SK-N-SH (cell line): ENCODE results near the gene PHF21A. TPM values are rescaled to one million over a fixed set of nuclear protein-coding genes. Genes with fewer than 3 reads are reported as not detected.

Source experiments
- CTCF ChIA-PET: fragments of 300-600, 350-600 bp; formaldehyde crosslinking; extraction: SDS; loops from one replicate; lab custom pipeline; 2021; lab: Yijun Ruan, JAX
- POLR2A ChIA-PET: fragments of 350-600 bp; sonication (Branson Sonifier 250); formaldehyde crosslinking; extraction: SDS; loops from one replicate; lab custom pipeline; 2020; ENCODE audit warnings: antibody characterized with exemption, inconsistent platforms; lab: Yijun Ruan, JAX
- DNase-seq: peaks from one replicate; pipeline ENCODE4 v3.0.0; 2012
- H2AFZ ChIP-seq: fragments of 200-600 bp; sonication (generic); 2 replicates; pipeline ENCODE4 v1.8.1; 2016; ENCODE audit warnings: antibody characterized with exemption, mild to moderate bottlenecking, low read depth
- H3F3A ChIP-seq: fragments of 200-600 bp; sonication (generic); replicated peaks from 2 replicates; pipeline ENCODE3; 2016; ENCODE audit warnings: antibody characterized with exemption, mild to moderate bottlenecking; ENCODE audit not compliant: insufficient read depth
- H3K27ac ChIP-seq, 2 experiments: fragments of 200-500 bp in 1 of 2; fragments of 200-600 bp in 1 of 2; sonication (Bioruptor generic) in 1 of 2; sonication (generic), shearing (Covaris generic) in 1 of 2; 2 replicates each; pipeline versions ENCODE4 v1.5.1 to v1.6.1; 2014 to 2016; ENCODE audit warnings: low read depth in 2 of 2, inconsistent platforms in 1 of 2, low read length in 1 of 2, mild to moderate bottlenecking in 1 of 2, mixed read lengths in 1 of 2
- H3K27me3 ChIP-seq: fragments of 200-600 bp; sonication (generic), shearing (Covaris generic); 2 replicates; pipeline ENCODE4 v1.6.1; 2016; ENCODE audit warnings: mixed run types; ENCODE audit not compliant: insufficient read depth
- H3K36me3 ChIP-seq, 2 experiments: fragments of 200-500 bp in 1 of 2; fragments of 200-600 bp in 1 of 2; sonication (Bioruptor generic) in 1 of 2; sonication (generic) in 1 of 2; replicated peaks in 1 of 2; 2 replicates each; pipeline versions ENCODE3 to v1.5.1; 2014 to 2016; ENCODE audit warnings: low read length in 1 of 2, mild to moderate bottlenecking in 1 of 2; ENCODE audit not compliant: insufficient read depth in 2 of 2, control insufficient read depth in 1 of 2
- H3K4me1 ChIP-seq, 2 experiments: fragments of 200-500 bp in 1 of 2; fragments of 200-600 bp in 1 of 2; sonication (Bioruptor generic) in 1 of 2; sonication (generic), shearing (Covaris generic) in 1 of 2; 2 replicates each; pipeline versions ENCODE4 v1.5.1 to v1.6.1; 2014 to 2016; ENCODE audit warnings: low read depth in 1 of 2, low read length in 1 of 2, mixed run types in 1 of 2; ENCODE audit not compliant: insufficient read depth in 2 of 2, control insufficient read depth in 1 of 2
- H3K4me2 ChIP-seq: fragments of 200-600 bp; sonication (generic), shearing (Covaris generic); 2 replicates; pipeline ENCODE4 v1.6.1; 2017; ENCODE audit warnings: mixed run types
- H3K4me3 ChIP-seq, 2 experiments: fragments of 200-500 bp in 1 of 2; fragments of 200-600 bp in 1 of 2; sonication (Bioruptor generic) in 1 of 2; sonication (generic), shearing (Covaris generic) in 1 of 2; 2 replicates each; pipeline versions ENCODE4 v1.5.1 to v1.8.1; 2014 to 2016; ENCODE audit warnings: low read depth in 2 of 2, inconsistent platforms in 1 of 2, low read length in 1 of 2, mild to moderate bottlenecking in 1 of 2, mixed read lengths in 1 of 2, moderate library complexity in 1 of 2
- H3K79me2 ChIP-seq: fragments of 200-600 bp; sonication (generic); 2 replicates; pipeline ENCODE4 v1.8.1; 2017; ENCODE audit warnings: mild to moderate bottlenecking; ENCODE audit not compliant: insufficient read depth
- H3K9ac ChIP-seq: fragments of 200-600 bp; sonication (generic); 2 replicates; pipeline ENCODE4 v1.6.1; 2017; ENCODE audit warnings: mixed run types
- H3K9me2 ChIP-seq: fragments of 200-600 bp; sonication (generic); 2 replicates; pipeline ENCODE4 v1.6.1; 2017; ENCODE audit warnings: mixed run types
- H3K9me3 ChIP-seq: fragments of 200-600 bp; sonication (generic); 2 replicates; pipeline ENCODE4 v1.6.1; 2017; ENCODE audit warnings: mixed run types, mild to moderate bottlenecking, moderate library complexity
- H4K20me1 ChIP-seq: fragments of 200-600 bp; sonication (generic); 2 replicates; pipeline ENCODE4 v1.6.1; 2017; ENCODE audit warnings: mild to moderate bottlenecking, mixed run types; ENCODE audit not compliant: insufficient read depth
- CTCF ChIP-seq: fragments of 200-600 bp; sonication (generic); IDR thresholded peaks from 2 replicates; pipeline ENCODE4 v1.6.1; 2017; ENCODE audit warnings: antibody characterized with exemption, mild to moderate bottlenecking, moderate library complexity
- ELF1 ChIP-seq: IDR thresholded peaks from 2 replicates; pipeline ENCODE4 v1.4.0; 2012
- EP300 ChIP-seq, 2 experiments: IDR thresholded peaks; 2 replicates each; pipeline versions ENCODE4 v1.4.0 to v1.6.1; 2012; ENCODE audit warnings: borderline replicate concordance in 1 of 2, low read depth in 1 of 2, low read length in 1 of 2
- EZH2phosphoT487 ChIP-seq: fragments of 200-600 bp; sonication (generic); IDR thresholded peaks from 2 replicates; pipeline ENCODE4 v1.6.1; 2017; ENCODE audit warnings: low read depth, mixed run types, mild to moderate bottlenecking, antibody characterized with exemption, moderate library complexity, borderline replicate concordance
- FOXJ3 ChIP-seq: sonication (generic); formaldehyde crosslinking; IDR thresholded peaks from 2 replicates; pipeline ENCODE4 v1.5.1; 2020; ENCODE audit warnings: mild to moderate bottlenecking, missing genetic modification reagents
- GABPA ChIP-seq: IDR thresholded peaks from 2 replicates; pipeline ENCODE4 v1.4.0; 2012; ENCODE audit warnings: low read depth, mild to moderate bottlenecking
- GATA2 ChIP-seq: sonication (generic); formaldehyde crosslinking; IDR thresholded peaks from 2 replicates; pipeline ENCODE4 v1.5.0; 2020; ENCODE audit warnings: mild to moderate bottlenecking, missing genetic modification reagents
- IRF3 ChIP-seq: fragments of 150-350 bp; IDR thresholded peaks from 2 replicates; pipeline ENCODE4 v1.6.1; 2016; ENCODE audit warnings: mild to moderate bottlenecking, low read depth, low read length
- JUND ChIP-seq: IDR thresholded peaks from 2 replicates; pipeline ENCODE4 v1.4.0; 2012
- NRF1 ChIP-seq: IDR thresholded peaks from 2 replicates; pipeline ENCODE4 v1.6.1; 2012; ENCODE audit warnings: low read depth, mild to moderate bottlenecking, low read length
- PBX3 ChIP-seq: IDR thresholded peaks from 2 replicates; pipeline ENCODE4; 2012
- POLR2AphosphoS5 ChIP-seq: IDR thresholded peaks from 2 replicates; pipeline ENCODE4 v1.6.1; 2012; ENCODE audit warnings: low read depth, low read length
- RAD21 ChIP-seq: IDR thresholded peaks from 2 replicates; pipeline ENCODE4 v1.6.1; 2012; ENCODE audit warnings: mild to moderate bottlenecking, low read length
- REST ChIP-seq: IDR thresholded peaks from 2 replicates; pipeline ENCODE4 v1.6.1; 2012; ENCODE audit warnings: mild to moderate bottlenecking, low read depth, low read length, moderate library complexity
- RFX5 ChIP-seq: IDR thresholded peaks from 2 replicates; pipeline ENCODE4 v1.6.1; 2012; ENCODE audit warnings: mild to moderate bottlenecking, improper control_type of control experiment, low read length
- SIN3A ChIP-seq: IDR thresholded peaks from 2 replicates; pipeline ENCODE4 v1.6.1; 2012; ENCODE audit warnings: low read depth, mild to moderate bottlenecking, low read length, moderate library complexity, borderline replicate concordance
- TAF1 ChIP-seq: IDR thresholded peaks from 2 replicates; pipeline ENCODE4 v1.6.1; 2012; ENCODE audit warnings: low read depth, mild to moderate bottlenecking, low read length, moderate library complexity, borderline replicate concordance
- TEAD4 ChIP-seq: IDR thresholded peaks from 2 replicates; pipeline ENCODE4 v1.4.0; 2012; ENCODE audit warnings: mild to moderate bottlenecking, borderline replicate concordance; ENCODE audit not compliant: insufficient read depth
- YY1 ChIP-seq: IDR thresholded peaks from 2 replicates; pipeline ENCODE4 v1.4.0; 2012; ENCODE audit warnings: low read depth, mild to moderate bottlenecking
- ZBTB33 ChIP-seq: IDR thresholded peaks from 2 replicates; pipeline ENCODE4 v1.4.0; 2012; ENCODE audit warnings: low read depth, borderline replicate concordance
- WGBS: methylation state at CpG from one replicate; pipeline ENCODE4 v1.1.6; 2017; ENCODE audit warnings: low lambda C conversion rate; 5-methylcytosine and 5-hydroxymethylcytosine counted together
- polyA plus RNA-seq, 3 experiments: library from polyadenylated mRNA; depleted of rRNA; stranded (reverse); fragments of >200 nt; gene quantifications; 2 replicates each; pipeline ENCODE4 v1.2.3, GENCODE V29; 2012

Gene PHF21A
- polyA plus RNA-seq, 1 of the 3 experiments (the other 2 are of a cell fraction) = 18.8 TPM

GRCh38 chr11:45933846-45934579 is 187.2 kb downstream of the PHF21A start:
- no peaks in the 10 kb centered on the region for H3K27me3 ChIP-seq
- H3K9me3 ChIP-seq = no peaks in the 10 kb centered on the region
- peaks cover 22 to 51% of the 10 kb centered on the region in 2 experiments for H3K36me3 ChIP-seq
- POLR2A ChIA-PET = interaction anchor here (0.7 kb wide), 1 partner anchor 74 kb away, joined by 3 read pairs; no protein-coding TSS in a partner anchor
- TF ChIP-seq CTCF (no peak), PBX3 (no peak), NRF1 (no peak), EP300 (IDR thresholded peaks at IDR 0.05; ENCODE audit: borderline replicate concordance in 1 of 2, low read depth in 1 of 2, low read length in 1 of 2) (no peak), GATA2 (CRISPR knock-in tag) (no peak), GABPA (no peak), REST (no peak), RFX5 (no peak), SIN3A (no peak), YY1 (no peak), ZBTB33 (no peak), TEAD4 (no peak), EZH2phosphoT487 (no peak), POLR2AphosphoS5 (no peak), RAD21 (no peak), FOXJ3 (no peak), TAF1 (no peak), JUND (no peak), ELF1 (no peak), IRF3 (no peak)
- CTCF ChIA-PET = interaction anchor here (2.0 kb wide), 1 partner anchor 31 kb away, joined by 8 read pairs; no protein-coding TSS in a partner anchor
- H3K9ac ChIP-seq = no peak overlapping the region
- no peaks in the 10 kb centered on the region for H3F3A ChIP-seq
- no peak overlapping the region for H3K27ac ChIP-seq
- H3K9me2 ChIP-seq = no peaks in the 10 kb centered on the region
- no peaks in the 10 kb centered on the region for H4K20me1 ChIP-seq
- H3K4me3 ChIP-seq = no peak overlapping the region
- no peak for DNase-seq
- H3K79me2 ChIP-seq = no peaks in the 10 kb centered on the region
- no peak overlapping the region for H3K4me2 ChIP-seq
- H3K4me1 ChIP-seq = peaks cover 0 to 5% of the 10 kb centered on the region in 2 experiments; a peak in 1 of 4 replicates
- WGBS = 92% methylated on average over 17 of the region's 21 CpGs
- no peak overlapping the region for H2AFZ ChIP-seq
